ENCODE measurements around the gene RBM39. TPM values are rescaled to one million over a fixed set of nuclear protein-coding genes. Genes with fewer than 3 reads are reported as not detected.
A peak's percentile ranks its signal among the peaks of the same experiment; 100 is the strongest.

Gene RBM39
- polyA plus RNA-seq (2012; ENCODE audit: insufficient read length, low read depth): 130 TPM

DNA sequence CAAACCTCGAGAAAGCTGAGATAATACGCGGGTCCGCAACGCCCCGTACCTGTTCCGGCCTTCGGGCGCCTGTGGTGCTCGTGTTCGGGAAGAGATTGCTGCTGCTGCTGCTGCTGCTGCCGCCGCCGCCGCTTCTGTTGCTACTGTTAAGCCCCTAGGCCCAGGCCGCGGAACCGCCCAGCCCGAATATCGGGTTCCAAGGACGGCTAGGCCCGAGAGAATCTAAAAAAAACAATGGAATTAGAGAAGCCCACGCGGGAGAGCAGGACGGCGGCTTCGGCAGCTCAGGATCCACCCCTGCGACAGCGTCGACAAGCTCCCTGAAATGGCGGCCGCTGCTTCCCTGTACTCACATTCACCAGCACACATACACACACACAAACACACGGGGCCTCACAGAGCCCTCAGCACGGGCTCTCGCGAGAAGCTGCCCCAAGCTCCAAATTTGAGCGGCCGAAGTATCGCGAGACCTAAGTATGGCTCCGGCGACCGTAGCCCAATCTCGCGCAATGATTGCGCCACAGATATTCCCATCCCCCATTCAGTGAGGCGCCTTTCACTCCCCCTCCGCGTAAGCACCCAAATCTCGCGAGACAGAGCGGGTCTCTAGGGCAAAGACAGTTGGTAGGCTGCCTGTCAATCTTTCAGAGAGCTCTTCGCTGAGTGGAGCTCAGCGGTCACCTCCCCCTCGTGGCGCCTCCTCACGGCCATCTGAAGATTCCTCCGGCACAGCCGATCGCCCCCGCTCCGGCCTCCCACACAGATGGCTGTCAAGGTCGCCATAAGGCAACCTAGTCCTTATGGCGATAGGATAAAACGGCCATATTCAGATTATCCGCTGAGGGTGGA lies at the start of gene RBM39:
Gene RBM39, minus strand, starts transcription at position 369 of the 849 bp plus-strand sequence. CDS start 1,386 bp downstream, outside the sequence.
- TF ChIP-seq SIN3A (IDR thresholded peaks at IDR 0.05; ENCODE audit: borderline replicate concordance, insufficient read depth, low read length) (peak; percentile 97), POLR2AphosphoS5 (IDR thresholded peaks at IDR 0.05; ENCODE audit: low read depth, low read length) (peak; percentile 93), FOXP2 (optimal IDR thresholded peaks at IDR 0.05; ENCODE audit: borderline replicate concordance, extremely low read depth, extremely low read length, insufficient read depth) (peak; percentile 73), TAF1 (IDR thresholded peaks at IDR 0.05; ENCODE audit: borderline replicate concordance, insufficient read depth, low read length) (peak; percentile 73)
- TF ChIP-seq, protein P1, sequence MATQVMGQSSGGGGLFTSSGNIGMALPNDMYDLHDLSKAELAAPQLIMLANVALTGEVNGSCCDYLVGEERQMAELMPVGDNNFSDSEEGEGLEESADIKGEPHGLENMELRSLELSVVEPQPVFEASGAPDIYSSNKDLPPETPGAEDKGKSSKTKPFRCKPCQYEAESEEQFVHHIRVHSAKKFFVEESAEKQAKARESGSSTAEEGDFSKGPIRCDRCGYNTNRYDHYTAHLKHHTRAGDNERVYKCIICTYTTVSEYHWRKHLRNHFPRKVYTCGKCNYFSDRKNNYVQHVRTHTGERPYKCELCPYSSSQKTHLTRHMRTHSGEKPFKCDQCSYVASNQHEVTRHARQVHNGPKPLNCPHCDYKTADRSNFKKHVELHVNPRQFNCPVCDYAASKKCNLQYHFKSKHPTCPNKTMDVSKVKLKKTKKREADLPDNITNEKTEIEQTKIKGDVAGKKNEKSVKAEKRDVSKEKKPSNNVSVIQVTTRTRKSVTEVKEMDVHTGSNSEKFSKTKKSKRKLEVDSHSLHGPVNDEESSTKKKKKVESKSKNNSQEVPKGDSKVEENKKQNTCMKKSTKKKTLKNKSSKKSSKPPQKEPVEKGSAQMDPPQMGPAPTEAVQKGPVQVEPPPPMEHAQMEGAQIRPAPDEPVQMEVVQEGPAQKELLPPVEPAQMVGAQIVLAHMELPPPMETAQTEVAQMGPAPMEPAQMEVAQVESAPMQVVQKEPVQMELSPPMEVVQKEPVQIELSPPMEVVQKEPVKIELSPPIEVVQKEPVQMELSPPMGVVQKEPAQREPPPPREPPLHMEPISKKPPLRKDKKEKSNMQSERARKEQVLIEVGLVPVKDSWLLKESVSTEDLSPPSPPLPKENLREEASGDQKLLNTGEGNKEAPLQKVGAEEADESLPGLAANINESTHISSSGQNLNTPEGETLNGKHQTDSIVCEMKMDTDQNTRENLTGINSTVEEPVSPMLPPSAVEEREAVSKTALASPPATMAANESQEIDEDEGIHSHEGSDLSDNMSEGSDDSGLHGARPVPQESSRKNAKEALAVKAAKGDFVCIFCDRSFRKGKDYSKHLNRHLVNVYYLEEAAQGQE (IDR thresholded peaks at IDR 0.05; ENCODE audit: insufficient read depth in 1 of 2, low read depth in 2 of 2, low read length in 2 of 2): peak; percentile 16 to 61; a peak in 2 of 4 replicates

DNA sequence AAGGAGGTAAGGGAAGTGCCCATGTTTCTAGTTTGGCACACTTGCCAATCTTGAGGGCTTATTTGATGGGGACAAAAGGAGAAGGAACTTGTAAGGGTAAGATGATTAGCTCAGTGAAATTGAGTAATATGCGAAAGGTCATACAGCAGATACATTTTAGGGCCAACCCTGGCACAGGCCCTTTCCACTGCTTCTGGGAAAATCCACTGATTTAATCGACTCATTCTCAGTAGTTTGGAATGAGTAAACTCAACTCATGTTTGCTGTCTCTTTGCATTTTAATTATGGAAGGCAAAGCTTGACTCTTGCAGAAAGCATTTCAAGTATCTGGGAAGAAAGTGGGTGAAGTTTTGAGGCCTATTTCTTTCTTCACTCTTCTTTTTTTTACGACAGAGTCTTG lies 49.8 kb upstream of the RBM39 start:
- TF ChIP-seq, protein P1 (IDR thresholded peaks at IDR 0.05; ENCODE audit: insufficient read depth in 1 of 2, low read depth in 2 of 2, low read length in 2 of 2): no peak
- no peak for TF ChIP-seq FOXP2 (optimal IDR thresholded peaks at IDR 0.05; ENCODE audit: borderline replicate concordance, extremely low read depth, extremely low read length, insufficient read depth)
- TF ChIP-seq POLR2AphosphoS5 (IDR thresholded peaks at IDR 0.05; ENCODE audit: low read depth, low read length): no peak
- no peak for TF ChIP-seq TAF1 (IDR thresholded peaks at IDR 0.05; ENCODE audit: borderline replicate concordance, insufficient read depth, low read length)
- no peak for TF ChIP-seq SIN3A (IDR thresholded peaks at IDR 0.05; ENCODE audit: borderline replicate concordance, insufficient read depth, low read length)

DNA sequence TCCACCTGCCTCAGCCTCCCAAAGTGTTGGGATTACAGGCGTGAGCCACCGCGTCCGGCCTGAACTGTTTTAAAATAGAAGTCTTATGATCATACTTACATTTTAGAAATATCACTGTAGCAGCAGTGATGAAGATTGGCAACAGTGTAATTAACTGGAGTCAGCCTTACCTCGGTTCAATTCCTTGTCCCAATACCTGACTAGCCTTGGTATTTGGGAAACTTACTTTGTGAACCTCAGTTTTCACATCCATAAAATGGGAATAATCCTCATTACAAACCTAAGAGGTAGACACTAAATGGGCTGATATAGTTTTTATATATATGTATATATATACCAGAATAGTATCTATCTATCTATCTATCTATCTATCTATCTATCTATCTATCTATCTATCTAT lies 49.0 kb upstream of the RBM39 start:
- TF ChIP-seq, protein P1 (IDR thresholded peaks at IDR 0.05; ENCODE audit: insufficient read depth in 1 of 2, low read depth in 2 of 2, low read length in 2 of 2): no peak
- no peak for TF ChIP-seq FOXP2 (optimal IDR thresholded peaks at IDR 0.05; ENCODE audit: borderline replicate concordance, extremely low read depth, extremely low read length, insufficient read depth)
- TF ChIP-seq SIN3A (IDR thresholded peaks at IDR 0.05; ENCODE audit: borderline replicate concordance, insufficient read depth, low read length): no peak
- no peak for TF ChIP-seq TAF1 (IDR thresholded peaks at IDR 0.05; ENCODE audit: borderline replicate concordance, insufficient read depth, low read length)
- TF ChIP-seq POLR2AphosphoS5 (IDR thresholded peaks at IDR 0.05; ENCODE audit: low read depth, low read length): no peak

DNA sequence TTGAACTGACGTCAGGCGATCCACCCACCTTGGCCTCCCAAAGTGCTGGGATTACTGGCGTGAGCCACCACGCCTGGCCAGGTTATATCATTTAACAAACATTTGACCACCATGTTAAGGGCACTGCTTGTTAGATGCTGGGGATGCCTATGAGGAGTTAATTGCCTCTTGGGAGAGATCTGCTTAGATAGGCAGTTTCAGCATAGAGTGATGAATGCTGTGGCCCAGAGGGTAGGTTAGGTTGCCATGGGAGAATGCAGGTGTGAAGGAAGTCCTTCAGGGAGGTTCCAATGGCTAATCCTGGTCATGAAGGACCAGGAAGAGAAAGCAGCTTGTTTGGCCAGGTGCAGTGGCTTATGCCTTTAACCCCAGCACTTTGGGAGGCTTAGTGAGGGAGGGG lies 46.7 kb upstream of the RBM39 start:
- TF ChIP-seq POLR2AphosphoS5 (IDR thresholded peaks at IDR 0.05; ENCODE audit: low read depth, low read length) (no peak), FOXP2 (optimal IDR thresholded peaks at IDR 0.05; ENCODE audit: borderline replicate concordance, extremely low read depth, extremely low read length, insufficient read depth) (no peak), SIN3A (IDR thresholded peaks at IDR 0.05; ENCODE audit: borderline replicate concordance, insufficient read depth, low read length) (no peak), TAF1 (IDR thresholded peaks at IDR 0.05; ENCODE audit: borderline replicate concordance, insufficient read depth, low read length) (no peak)
- TF ChIP-seq, protein P1 (IDR thresholded peaks at IDR 0.05; ENCODE audit: insufficient read depth in 1 of 2, low read depth in 2 of 2, low read length in 2 of 2): no peak

All from PFSK-1 (cell line).